Tibial nerve (tissue), 3 donors: ENCODE results near the gene SCIN.

ENCODE experiments used
- CTCF ChIP-seq, 5 experiments: fragments of 200-600 bp in 3 of 5; fragments of 450-650 bp in 2 of 5; sonication (generic) in 3 of 5; IDR thresholded peaks; one replicate each; pipeline ENCODE4 v1.5.1; 2016 to 2019; ENCODE audit warnings: antibody characterized with exemption in 5 of 5, mild to moderate bottlenecking in 3 of 5, moderate library complexity in 2 of 5
- POLR2A ChIP-seq, 2 donors: fragments of 450-650 bp; IDR thresholded peaks; one replicate each; pipeline ENCODE4 v1.6.1; 2017; ENCODE audit warnings: antibody characterized with exemption in 2 of 2, mild to moderate bottlenecking in 2 of 2, moderate library complexity in 2 of 2

DNA sequence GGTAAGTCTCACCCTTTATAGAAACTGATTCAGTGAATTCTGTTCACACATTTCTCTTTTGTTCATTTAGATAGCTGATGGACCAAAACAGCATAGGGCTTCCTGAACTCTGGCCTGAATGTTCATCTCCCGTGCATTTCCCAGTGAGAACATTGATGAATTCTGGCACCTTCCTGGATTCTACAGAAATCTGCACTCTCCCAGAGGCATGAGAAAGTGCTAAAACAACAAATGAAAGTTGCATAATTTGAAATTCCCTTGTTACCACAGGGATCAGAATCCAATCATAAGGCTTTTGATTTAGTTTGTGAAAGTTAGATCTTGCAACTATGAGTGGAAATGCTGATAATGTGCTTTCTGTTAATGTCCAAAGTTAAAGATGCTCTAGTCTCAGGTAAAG is 29.7 kb upstream of the SCIN start:
- TF ChIP-seq CTCF (IDR thresholded peaks at IDR 0.05) = no peak
- no peak for TF ChIP-seq POLR2A (IDR thresholded peaks at IDR 0.05)
